ENCODE results near the gene UBE3C. TPM values are rescaled to one million over a fixed set of nuclear protein-coding genes. Genes with fewer than 3 reads are reported as not detected.
A peak's percentile ranks its signal among the peaks of the same experiment; 100 is the strongest.

The UBE3C gene
- total and polyA plus RNA-seq, 9 of the 15 experiments (the other 6 are each of a cell fraction or from before 2014, with no cell fraction given), result 9.6 to 91.7 (median 75.4) TPM

DNA sequence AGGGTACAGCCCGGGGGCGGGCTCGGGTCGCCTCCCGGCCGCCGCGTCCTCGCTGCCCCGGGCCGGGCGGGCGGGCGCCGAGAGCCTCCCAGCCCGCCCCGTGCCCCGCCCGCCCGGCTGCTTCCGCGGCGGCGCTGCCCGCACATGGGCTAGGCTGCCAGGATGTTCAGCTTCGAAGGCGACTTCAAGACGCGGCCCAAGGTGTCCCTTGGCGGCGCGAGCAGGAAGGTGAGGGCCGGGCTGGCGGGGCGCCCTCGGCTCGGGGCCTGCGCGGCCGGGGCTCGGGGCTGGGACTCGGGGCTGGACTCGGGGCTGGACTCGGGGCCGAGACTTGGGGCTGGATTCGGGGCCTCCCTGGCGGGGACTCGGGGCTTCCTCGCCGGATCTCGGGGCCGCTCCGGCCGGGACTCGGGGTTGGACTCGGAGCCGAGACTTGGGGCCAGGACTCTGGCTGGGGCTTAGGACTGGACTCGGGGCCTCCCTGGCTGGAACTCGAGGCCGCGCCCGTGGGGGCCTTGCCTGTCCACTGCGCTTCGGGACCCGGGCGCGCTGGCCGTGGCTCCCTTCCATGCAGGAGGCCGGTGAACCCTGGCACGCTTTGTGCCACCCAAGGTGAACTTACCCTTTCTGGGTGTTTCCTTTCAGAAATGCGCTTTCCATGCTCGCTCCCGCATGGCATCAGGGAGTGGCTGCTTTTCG lies 534 bp downstream of the UBE3C start (continued):
- TF ChIP-seq, protein P1, sequence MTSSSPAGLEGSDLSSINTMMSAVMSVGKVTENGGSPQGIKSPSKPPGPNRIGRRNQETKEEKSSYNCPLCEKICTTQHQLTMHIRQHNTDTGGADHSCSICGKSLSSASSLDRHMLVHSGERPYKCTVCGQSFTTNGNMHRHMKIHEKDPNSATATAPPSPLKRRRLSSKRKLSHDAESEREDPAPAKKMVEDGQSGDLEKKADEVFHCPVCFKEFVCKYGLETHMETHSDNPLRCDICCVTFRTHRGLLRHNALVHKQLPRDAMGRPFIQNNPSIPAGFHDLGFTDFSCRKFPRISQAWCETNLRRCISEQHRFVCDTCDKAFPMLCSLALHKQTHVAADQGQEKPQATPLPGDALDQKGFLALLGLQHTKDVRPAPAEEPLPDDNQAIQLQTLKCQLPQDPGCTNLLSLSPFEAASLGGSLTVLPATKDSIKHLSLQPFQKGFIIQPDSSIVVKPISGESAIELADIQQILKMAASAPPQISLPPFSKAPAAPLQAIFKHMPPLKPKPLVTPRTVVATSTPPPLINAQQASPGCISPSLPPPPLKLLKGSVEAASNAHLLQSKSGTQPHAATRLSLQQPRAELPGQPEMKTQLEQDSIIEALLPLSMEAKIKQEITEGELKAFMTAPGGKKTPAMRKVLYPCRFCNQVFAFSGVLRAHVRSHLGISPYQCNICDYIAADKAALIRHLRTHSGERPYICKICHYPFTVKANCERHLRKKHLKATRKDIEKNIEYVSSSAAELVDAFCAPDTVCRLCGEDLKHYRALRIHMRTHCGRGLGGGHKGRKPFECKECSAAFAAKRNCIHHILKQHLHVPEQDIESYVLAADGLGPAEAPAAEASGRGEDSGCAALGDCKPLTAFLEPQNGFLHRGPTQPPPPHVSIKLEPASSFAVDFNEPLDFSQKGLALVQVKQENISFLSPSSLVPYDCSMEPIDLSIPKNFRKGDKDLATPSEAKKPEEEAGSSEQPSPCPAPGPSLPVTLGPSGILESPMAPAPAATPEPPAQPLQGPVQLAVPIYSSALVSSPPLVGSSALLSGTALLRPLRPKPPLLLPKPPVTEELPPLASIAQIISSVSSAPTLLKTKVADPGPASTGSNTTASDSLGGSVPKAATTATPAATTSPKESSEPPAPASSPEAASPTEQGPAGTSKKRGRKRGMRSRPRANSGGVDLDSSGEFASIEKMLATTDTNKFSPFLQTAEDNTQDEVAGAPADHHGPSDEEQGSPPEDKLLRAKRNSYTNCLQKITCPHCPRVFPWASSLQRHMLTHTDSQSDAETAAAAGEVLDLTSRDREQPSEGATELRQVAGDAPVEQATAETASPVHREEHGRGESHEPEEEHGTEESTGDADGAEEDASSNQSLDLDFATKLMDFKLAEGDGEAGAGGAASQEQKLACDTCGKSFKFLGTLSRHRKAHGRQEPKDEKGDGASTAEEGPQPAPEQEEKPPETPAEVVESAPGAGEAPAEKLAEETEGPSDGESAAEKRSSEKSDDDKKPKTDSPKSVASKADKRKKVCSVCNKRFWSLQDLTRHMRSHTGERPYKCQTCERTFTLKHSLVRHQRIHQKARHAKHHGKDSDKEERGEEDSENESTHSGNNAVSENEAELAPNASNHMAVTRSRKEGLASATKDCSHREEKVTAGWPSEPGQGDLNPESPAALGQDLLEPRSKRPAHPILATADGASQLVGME (CRISPR knock-in tag; IDR thresholded peaks at IDR 0.05), result 0 out of 2 replicates have a peak, but pooled peaks have one; percentile 48
- TF ChIP-seq ZNF175 (CRISPR knock-in tag; IDR thresholded peaks at IDR 0.05; ENCODE audit: low read depth) (peak; percentile 2; the same call in 1 of the 2 replicates), MYNN (IDR thresholded peaks at IDR 0.05) (no peak), MYNN (CRISPR knock-in tag; IDR thresholded peaks at IDR 0.05) (no peak), KAT8 (IDR thresholded peaks at IDR 0.05; ENCODE audit: low read depth) (no peak), KAT7 (CRISPR knock-in tag; IDR thresholded peaks at IDR 0.05; ENCODE audit: borderline replicate concordance) (peak; percentile 44; the same call in 1 of the 2 replicates)

All from K562 (cell line).